Measurements from ENCODE around the gene SPRED3. TPM values are rescaled to one million over a fixed set of nuclear protein-coding genes. Genes with fewer than 3 reads are reported as not detected.

Gene SPRED3
- total and polyA plus RNA-seq, 9 of the 15 experiments (the other 6 are each of a cell fraction or from before 2014, with no cell fraction given): 0.05 to 1.3 (median 0.36) TPM

- peak; percentile 55; the same call in 1 of the 2 replicates for TF ChIP-seq ZBTB7A (IDR thresholded peaks at IDR 0.05; ENCODE audit: borderline replicate concordance, control insufficient read depth, low read depth, low read length)
- TF ChIP-seq NCOR1 (IDR thresholded peaks at IDR 0.05): peak; percentile 35; the same call in 1 of the 2 replicates
- 0 out of 4 replicates have a peak, but pooled peaks of 1 of the 2 experiments have one; percentile 3 for TF ChIP-seq RAD21 (CRISPR knock-in tag; conservative IDR thresholded peaks at IDR 0.05 in 1 of 2, IDR thresholded peaks at IDR 0.05 in 1 of 2)
- 0 out of 2 replicates have a peak, but pooled peaks have one; percentile 14 for TF ChIP-seq ELF4 (CRISPR knock-in tag; IDR thresholded peaks at IDR 0.05)
- TF ChIP-seq MLLT1 (IDR thresholded peaks at IDR 0.05): peak; percentile 39 to 49; a peak in 1 of 4 replicates
- TF ChIP-seq HDGF (IDR thresholded peaks at IDR 0.05): peak; percentile 78; the same call in 1 of the 2 replicates
- TF ChIP-seq VEZF1 (CRISPR knock-in tag; IDR thresholded peaks at IDR 0.05): peak; percentile 94
- no peak for TF ChIP-seq KLF13 (tag; IDR thresholded peaks at IDR 0.05; ENCODE audit: borderline replicate concordance, low read depth)
- no peak for TF ChIP-seq AFF4 (CRISPR knock-in tag; IDR thresholded peaks at IDR 0.05)
- no peak for TF ChIP-seq ETS2 (tag; IDR thresholded peaks at IDR 0.05; ENCODE audit: borderline replicate concordance, poor library complexity, severe bottlenecking)
- peak; percentile 95 for TF ChIP-seq ATF7 (IDR thresholded peaks at IDR 0.05)
- peak; percentile 33; the same call in 1 of the 2 replicates for TF ChIP-seq MAX (CRISPR knock-in tag; IDR thresholded peaks at IDR 0.05)
- peak; percentile 69 for TF ChIP-seq GABPA (tag; conservative IDR thresholded peaks at IDR 0.05; ENCODE audit: low read depth)
- no peak for TF ChIP-seq XRCC3 (IDR thresholded peaks at IDR 0.05)
- TF ChIP-seq TEAD4 (IDR thresholded peaks at IDR 0.05; ENCODE audit: low read length): 0 out of 2 replicates have a peak, but pooled peaks have one; percentile 6
- no peak for TF ChIP-seq TEAD4 (CRISPR knock-in tag; IDR thresholded peaks at IDR 0.05; ENCODE audit: borderline replicate concordance)
- TF ChIP-seq SP1 (CRISPR knock-in tag; IDR thresholded peaks at IDR 0.05): peak; percentile 52; the same call in 1 of the 2 replicates
- no peak for TF ChIP-seq MAFK (IDR thresholded peaks at IDR 0.05; ENCODE audit: low read length)
- no peak for TF ChIP-seq PYGO2 (tag; IDR thresholded peaks at IDR 0.05)
Observed at GRCh38 chr19:38417544-38418506, 29.3 kb downstream of the SPRED3 start (continued).
